ENCODE results near the gene EXOC7.
"Not testable (repeated sequence)": the region's sequence is repeated elsewhere in the genome, so short reads cannot be mapped to it uniquely, and the experiment has no call there.

Gene EXOC7

DNA sequence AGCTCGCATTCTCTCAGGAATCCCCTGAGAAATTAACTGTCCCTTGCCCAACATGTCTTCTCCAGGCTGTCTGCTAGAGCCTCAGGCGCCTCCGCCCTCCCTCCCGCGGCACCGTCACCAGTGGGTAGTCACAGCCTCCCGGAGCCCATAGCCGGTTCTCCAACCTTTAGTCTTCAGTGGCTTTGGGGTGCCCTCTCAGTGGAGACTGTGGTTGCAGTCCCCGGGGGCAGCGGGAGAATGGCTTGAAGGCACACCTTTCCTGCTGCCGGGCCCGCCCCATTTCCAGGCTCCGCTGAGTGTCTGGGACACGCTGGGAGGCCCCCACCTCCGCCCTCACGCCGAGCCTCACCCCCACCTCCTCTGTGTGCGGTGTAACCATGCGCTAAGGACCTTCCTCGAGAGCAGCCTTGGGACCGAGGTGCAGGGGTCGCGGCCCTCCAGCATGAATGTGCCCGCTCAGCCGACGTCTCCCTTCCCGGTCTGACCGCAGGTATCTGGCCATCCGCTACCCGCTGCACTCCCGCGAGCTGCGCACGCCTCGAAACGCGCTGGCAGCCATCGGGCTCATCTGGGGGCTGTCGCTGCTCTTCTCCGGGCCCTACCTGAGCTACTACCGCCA lies 27.3 kb downstream of the EXOC7 start:
- no peak for DNase-seq (ENCODE audit: low spot score)

GRCh38 chr17:76075364-76076145 lies 28.0 kb downstream of the EXOC7 start:
- DNase-seq (ENCODE audit: low spot score), result no peak

GRCh38 chr17:76074390-76075363 lies 28.9 kb downstream of the EXOC7 start, which contains the start of gene GALR2:
TSS of gene GALR2 (plus strand) at chr17:76074781. CDS start at chr17:76074884, 103 bp downstream.
- DNase-seq (ENCODE audit: low spot score), result no peak

DNA sequence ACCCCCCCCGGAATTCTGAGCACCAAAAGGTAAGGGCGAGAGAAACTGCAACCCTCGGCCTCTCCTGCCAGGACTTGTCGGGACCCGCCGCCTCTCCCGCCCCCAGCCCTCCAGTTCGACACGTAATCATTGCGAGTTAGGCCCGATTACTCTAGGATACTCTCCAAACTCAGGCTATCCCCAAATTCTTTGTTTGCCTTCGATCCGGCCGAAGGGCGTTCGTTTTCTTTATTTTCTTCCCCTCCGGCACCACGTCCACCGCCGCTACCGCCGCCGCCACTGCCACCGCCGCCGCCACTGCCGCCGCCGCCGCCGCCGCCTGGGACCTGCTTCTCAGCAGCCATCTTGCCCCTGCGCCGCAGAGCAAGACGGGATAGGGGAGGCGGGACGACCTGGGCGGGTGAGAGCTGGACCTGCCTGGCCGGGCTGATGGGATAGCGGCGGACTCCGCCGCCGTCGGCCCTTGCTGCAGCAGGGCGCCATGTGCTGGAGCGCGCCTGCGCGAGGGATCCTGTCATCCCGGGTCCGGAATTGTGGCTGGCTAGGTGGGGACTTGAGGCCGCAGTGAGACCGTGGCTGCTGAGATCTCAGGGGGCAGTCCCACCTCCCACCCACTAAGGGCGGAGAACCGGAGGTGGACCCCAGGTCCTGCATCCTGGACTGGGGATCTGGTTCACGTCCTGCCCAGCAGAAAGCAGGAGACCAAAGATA lies 31.3 kb downstream of the EXOC7 start, which contains the start of gene SRP68:
TSS of gene SRP68 (minus strand) at position 370 of the 711 bp plus-strand sequence. CDS start at position 344, 26 bp downstream.
- peak; percentile 95 for DNase-seq (ENCODE audit: low spot score)

GRCh38 chr17:76071531-76072147 lies 31.9 kb downstream of the EXOC7 start:
- DNase-seq (ENCODE audit: low spot score), result no peak

- DNase-seq (ENCODE audit: low spot score), result no peak
Observed at GRCh38 chr17:76065775-76066174, 37.8 kb downstream of the EXOC7 start.

DNA sequence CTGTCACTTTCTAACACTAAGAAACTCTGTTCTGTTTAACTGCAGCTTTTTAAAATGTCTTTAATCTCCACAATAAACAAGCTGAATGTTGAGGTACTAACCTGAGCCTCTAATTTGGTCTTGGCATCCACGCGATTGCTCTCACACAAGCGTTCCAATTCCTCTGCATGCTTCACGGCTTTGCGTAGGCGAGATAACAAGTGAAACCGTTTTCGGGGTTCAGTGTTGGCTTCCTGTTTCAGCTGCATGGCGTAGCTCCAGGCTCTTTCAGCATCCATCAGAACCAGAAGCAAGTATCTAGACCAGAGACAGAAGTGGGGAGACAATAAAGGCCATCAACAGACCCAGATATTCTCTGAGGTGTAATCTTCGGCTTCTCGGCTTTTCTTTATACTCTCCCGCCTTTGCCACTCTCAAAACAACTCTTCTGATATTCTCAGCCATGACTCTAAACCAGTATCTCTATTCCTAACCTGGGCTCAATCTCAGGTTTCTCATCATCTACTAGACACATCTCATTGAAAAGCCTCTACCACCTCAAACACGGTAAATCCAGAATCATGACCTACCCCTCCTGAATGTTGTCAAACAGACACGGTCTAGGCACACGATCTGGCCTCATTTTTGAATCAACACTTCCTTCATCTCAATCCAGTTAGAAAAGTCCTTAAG lies 39.6 kb downstream of the EXOC7 start:
- no peak for DNase-seq (ENCODE audit: low spot score)

GRCh38 chr17:76058264-76058663 lies 45.3 kb downstream of the EXOC7 start:
- DNase-seq (ENCODE audit: low spot score), result not testable (repeated sequence)

GRCh38 chr17:76056882-76057281 lies 46.7 kb downstream of the EXOC7 start:
- no peak for DNase-seq (ENCODE audit: low spot score)

DNA sequence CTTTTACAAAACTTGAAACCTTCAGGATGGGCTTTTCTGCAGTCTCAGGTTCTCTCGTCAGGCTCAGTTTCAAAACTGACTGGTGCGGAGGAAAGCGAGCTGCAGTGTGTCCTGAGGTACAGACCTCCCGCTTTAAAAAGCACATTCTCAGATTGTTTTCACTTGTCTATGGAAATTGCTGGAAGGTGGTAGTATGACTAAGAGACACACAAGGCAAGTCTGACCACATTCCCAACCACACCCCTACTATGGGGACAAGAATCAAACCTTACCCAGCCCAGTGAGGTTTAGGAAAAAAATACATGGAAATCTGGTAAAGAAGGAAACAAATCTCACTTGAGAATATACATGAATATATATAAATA lies 49.5 kb downstream of the EXOC7 start:
- no peak for DNase-seq (ENCODE audit: low spot score)

GRCh38 chr17:76053246-76054111 lies 50.1 kb downstream of the EXOC7 start:
- DNase-seq (ENCODE audit: low spot score), result no peak

DNA sequence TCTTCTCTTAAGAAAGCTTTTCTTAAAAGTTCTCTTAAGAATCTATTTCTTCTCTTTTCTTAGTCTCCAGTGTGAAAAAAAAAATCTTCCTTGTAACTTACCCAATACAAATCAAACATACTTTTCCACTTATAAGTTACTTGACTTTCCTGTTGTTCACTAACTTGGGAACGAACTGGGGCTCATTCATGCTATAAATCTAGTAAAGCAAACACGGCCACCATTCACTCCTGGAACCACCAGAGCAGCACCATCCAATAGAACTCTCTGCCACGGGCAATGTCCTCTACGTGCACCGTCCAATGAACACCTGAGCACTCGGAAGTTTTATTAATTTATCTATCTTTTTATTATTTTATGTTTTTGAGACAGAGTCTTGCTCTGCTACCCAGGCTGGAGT lies 52.0 kb downstream of the EXOC7 start:
- no peak for DNase-seq (ENCODE audit: low spot score)

- no peak for DNase-seq (ENCODE audit: low spot score)
Observed at GRCh38 chr17:76050538-76051467, 52.8 kb downstream of the EXOC7 start.

- no peak for DNase-seq (ENCODE audit: low spot score)
Observed at GRCh38 chr17:76049836-76050537, 53.6 kb downstream of the EXOC7 start.

DNA sequence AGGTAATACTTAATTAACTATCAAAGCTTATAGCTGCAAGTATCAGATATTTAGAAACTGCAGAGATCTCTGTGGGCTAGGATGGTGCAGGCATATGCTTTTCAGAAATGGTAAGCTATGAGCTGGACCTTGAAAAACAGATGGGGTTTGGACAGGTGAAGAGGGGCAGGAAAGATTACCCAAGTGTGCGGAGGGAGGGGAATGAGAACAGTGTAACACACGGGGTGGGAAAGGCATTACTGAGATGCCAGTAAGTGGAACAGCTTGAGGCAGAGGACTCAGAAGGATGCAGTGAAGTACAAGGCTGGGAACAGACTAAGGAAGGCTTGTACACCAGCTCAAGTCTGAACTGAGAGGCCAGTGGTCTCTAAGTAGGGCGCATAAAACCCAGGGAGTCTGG lies 54.3 kb downstream of the EXOC7 start:
- DNase-seq (ENCODE audit: low spot score), result no peak

- no peak for DNase-seq (ENCODE audit: low spot score)
Observed at GRCh38 chr17:76048711-76049110, 54.9 kb downstream of the EXOC7 start.

- no peak for DNase-seq (ENCODE audit: low spot score)
Observed at GRCh38 chr17:76048025-76048605, 55.5 kb downstream of the EXOC7 start.

Measured in cerebellar cortex (tissue), 1 donor.